K562 (cell line): ENCODE results near the gene SPTBN4. TPM values are rescaled to one million over a fixed set of nuclear protein-coding genes. Genes with fewer than 3 reads are reported as not detected.
A peak's percentile ranks its signal among the peaks of the same experiment; 100 is the strongest.

ENCODE experiments used
- ADNP ChIP-seq: fragments of 200-800 bp; sonication (Bioruptor generic); IDR thresholded peaks from 2 replicates; pipeline ENCODE4 v1.6.1; 2016; ENCODE audit warnings: missing genetic modification characterization, missing compliant biosample characterization
- ATF3 ChIP-seq, 2 experiments: fragments of 450-650 bp in 1 of 2; sonication (generic) in 1 of 2; formaldehyde crosslinking in 1 of 2; IDR thresholded peaks in 1 of 2; conservative IDR thresholded peaks in 1 of 2; 2 replicates each; pipeline versions ENCODE4 v1.6.1 to v1.8.1; 2016 to 2023; ENCODE audit warnings: mild to moderate bottlenecking in 2 of 2, moderate library complexity in 2 of 2, inconsistent platforms in 1 of 2, missing genetic modification reagents in 1 of 2
- ATF6 ChIP-seq: sonication (generic); formaldehyde crosslinking; IDR thresholded peaks from 2 replicates; pipeline ENCODE4 v1.4.0; 2020; ENCODE audit warnings: mild to moderate bottlenecking, missing genetic modification reagents
- DEAF1 ChIP-seq: fragments of 450-650 bp; formaldehyde crosslinking; IDR thresholded peaks from 2 replicates; pipeline ENCODE4 v1.4.0; 2020; ENCODE audit warnings: mild to moderate bottlenecking, moderate library complexity
- EGR1 ChIP-seq: fragments of 450-650 bp; conservative IDR thresholded peaks from 2 replicates; pipeline ENCODE4 v1.6.1; 2017; ENCODE audit warnings: mild to moderate bottlenecking
- ETV5 ChIP-seq: sonication (generic); formaldehyde crosslinking; IDR thresholded peaks from 2 replicates; pipeline ENCODE4 v1.4.0; 2020; ENCODE audit warnings: low read depth, mild to moderate bottlenecking, missing genetic modification reagents
- FOXA3 ChIP-seq, 2 experiments: fragments of 450-650 bp in 1 of 2; sonication (generic) in 1 of 2; formaldehyde crosslinking; IDR thresholded peaks in 1 of 2; conservative IDR thresholded peaks in 1 of 2; 2 replicates each; pipeline versions ENCODE4 v1.4.0 to v1.8.0; 2020 to 2022; ENCODE audit warnings: mild to moderate bottlenecking in 2 of 2, missing genetic modification reagents in 1 of 2
- FOXK1 ChIP-seq: sonication (generic); formaldehyde crosslinking; IDR thresholded peaks from 2 replicates; pipeline ENCODE4 v1.8.0; 2022; ENCODE audit warnings: missing genetic modification reagents, mild to moderate bottlenecking, borderline replicate concordance
- NFE2L1 ChIP-seq: fragments of 450-650 bp; IDR thresholded peaks from 2 replicates; pipeline ENCODE4 v1.6.1; 2016; ENCODE audit warnings: missing genetic modification characterization, low read depth, mild to moderate bottlenecking, missing compliant biosample characterization, moderate library complexity, borderline replicate concordance
- NKRF ChIP-seq: fragments of 450-650 bp; IDR thresholded peaks from 2 replicates; pipeline ENCODE4 v1.6.1; 2016; ENCODE audit warnings: borderline replicate concordance
- RFX1 ChIP-seq: fragments of 450-650 bp; IDR thresholded peaks from 2 replicates; pipeline ENCODE4 v1.6.1; 2016; ENCODE audit warnings: mild to moderate bottlenecking, moderate library complexity
- SFPQ ChIP-seq: fragments of 200-400 bp; formaldehyde crosslinking; IDR thresholded peaks from 2 replicates; pipeline ENCODE4 v1.6.1; 2017; ENCODE audit warnings: mild to moderate bottlenecking, low read depth, low read length, moderate library complexity
- SMAD1 ChIP-seq: fragments of 150-350 bp; IDR thresholded peaks from 2 replicates; pipeline ENCODE4 v1.6.1; 2014; ENCODE audit warnings: low read length, low read depth; ENCODE audit not compliant: partially characterized antibody
- TCF7L2 ChIP-seq: fragments of 150-350 bp; IDR thresholded peaks from 2 replicates; pipeline ENCODE4 v1.6.1; 2016; ENCODE audit warnings: low read depth, mild to moderate bottlenecking, low read length, moderate library complexity
- ZNF184 ChIP-seq: sonication (generic); formaldehyde crosslinking; IDR thresholded peaks from 2 replicates; pipeline ENCODE4 v1.5.0; 2020; ENCODE audit warnings: missing genetic modification reagents
- ZNF408 ChIP-seq: fragments of 250-450 bp; sonication (Bioruptor Pico); IDR thresholded peaks from 2 replicates; pipeline ENCODE4 v1.4.0; 2020; ENCODE audit warnings: low read depth, mild to moderate bottlenecking, moderate library complexity
- ZNF583 ChIP-seq: fragments of 250-450 bp; sonication (Bioruptor Pico); IDR thresholded peaks from 2 replicates; pipeline ENCODE4 v1.4.0; 2020
- polyA plus RNA-seq, 8 experiments: library from polyadenylated mRNA; depleted of rRNA in 4 of 8; stranded (reverse) in 5 of 8; unstranded in 3 of 8; fragments of >200 nt; fragmentation: Nextera tagmentation in 2 of 8; fragmentation: Illumina TruSeq in 1 of 8; extraction: Ambion mirVana in 2 of 8; extraction: Trizol in 1 of 8; gene quantifications; 2 replicates each; pipeline versions ENCODE4 v1.2.1 to v1.2.3, GENCODE V29; 2011 to 2014; ENCODE audit warnings: inconsistent platforms in 1 of 8, missing spikeins in 1 of 8
- total RNA-seq, 7 experiments: library from RNA; depleted of rRNA in 6 of 7; stranded (reverse); fragments of >200 nt in 6 of 7; fragmentation: Illumina TruSeq in 2 of 7; extraction: Trizol in 2 of 7; gene quantifications; 2 replicates each; pipeline versions ENCODE4 v1.2.1 to v1.2.3, GENCODE V29; 2011 to 2021; ENCODE audit warnings: low replicate concordance in 1 of 7

Gene SPTBN4
- total and polyA plus RNA-seq, 9 of the 15 experiments (the other 6 are each of a cell fraction or from before 2014, with no cell fraction given), result 0.01 to 1.5 (median 0.86) TPM

- no peak for TF ChIP-seq NFE2L1 (tag)
- TF ChIP-seq SFPQ, result no peak
- no peak for TF ChIP-seq ZNF408 (CRISPR knock-in tag)
- TF ChIP-seq ZNF184 (CRISPR knock-in tag), result no peak
- TF ChIP-seq EGR1, result peak; percentile 26; the same call in 1 of the 2 replicates
- TF ChIP-seq ZNF583, result no peak
- no peak for TF ChIP-seq SMAD1
- TF ChIP-seq FOXA3 (CRISPR knock-in tag; conservative IDR thresholded peaks at IDR 0.05 in 1 of 2, IDR thresholded peaks at IDR 0.05 in 1 of 2), result 0 out of 4 replicates have a peak, but pooled peaks of 1 of the 2 experiments have one; percentile 26
- no peak for TF ChIP-seq DEAF1
- peak; percentile 48; the same call in 1 of the 2 replicates for TF ChIP-seq ATF3 (IDR thresholded peaks at IDR 0.05)
- TF ChIP-seq ATF3 (CRISPR knock-in tag; conservative IDR thresholded peaks at IDR 0.05), result no peak
- no peak for TF ChIP-seq TCF7L2
- TF ChIP-seq ATF6, result no peak
- 0 out of 2 replicates have a peak, but pooled peaks have one; percentile 10 for TF ChIP-seq ETV5 (CRISPR knock-in tag)
- TF ChIP-seq ADNP, result no peak
- peak; percentile 93 for TF ChIP-seq NKRF
- TF ChIP-seq RFX1, result no peak
- TF ChIP-seq FOXK1 (CRISPR knock-in tag), result peak; percentile 47; the same call in 1 of the 2 replicates
Measured at GRCh38 chr19:40466219-40466984, 399 bp upstream of the SPTBN4 start (continued).
